Measurements from ENCODE around the gene SPDYE1. TPM values are rescaled to one million over a fixed set of nuclear protein-coding genes. Genes with fewer than 3 reads are reported as not detected.
A peak's percentile ranks its signal among the peaks of the same experiment; 100 is the strongest.
"Not testable (repeated sequence)": the region's sequence is repeated elsewhere in the genome, so short reads cannot be mapped to it uniquely, and the experiment has no call there.

The SPDYE1 gene
- total and polyA plus RNA-seq, 2 of the 13 experiments (the other 11 are each of a cell fraction or from before 2014, with no cell fraction given) = not detected

DNA sequence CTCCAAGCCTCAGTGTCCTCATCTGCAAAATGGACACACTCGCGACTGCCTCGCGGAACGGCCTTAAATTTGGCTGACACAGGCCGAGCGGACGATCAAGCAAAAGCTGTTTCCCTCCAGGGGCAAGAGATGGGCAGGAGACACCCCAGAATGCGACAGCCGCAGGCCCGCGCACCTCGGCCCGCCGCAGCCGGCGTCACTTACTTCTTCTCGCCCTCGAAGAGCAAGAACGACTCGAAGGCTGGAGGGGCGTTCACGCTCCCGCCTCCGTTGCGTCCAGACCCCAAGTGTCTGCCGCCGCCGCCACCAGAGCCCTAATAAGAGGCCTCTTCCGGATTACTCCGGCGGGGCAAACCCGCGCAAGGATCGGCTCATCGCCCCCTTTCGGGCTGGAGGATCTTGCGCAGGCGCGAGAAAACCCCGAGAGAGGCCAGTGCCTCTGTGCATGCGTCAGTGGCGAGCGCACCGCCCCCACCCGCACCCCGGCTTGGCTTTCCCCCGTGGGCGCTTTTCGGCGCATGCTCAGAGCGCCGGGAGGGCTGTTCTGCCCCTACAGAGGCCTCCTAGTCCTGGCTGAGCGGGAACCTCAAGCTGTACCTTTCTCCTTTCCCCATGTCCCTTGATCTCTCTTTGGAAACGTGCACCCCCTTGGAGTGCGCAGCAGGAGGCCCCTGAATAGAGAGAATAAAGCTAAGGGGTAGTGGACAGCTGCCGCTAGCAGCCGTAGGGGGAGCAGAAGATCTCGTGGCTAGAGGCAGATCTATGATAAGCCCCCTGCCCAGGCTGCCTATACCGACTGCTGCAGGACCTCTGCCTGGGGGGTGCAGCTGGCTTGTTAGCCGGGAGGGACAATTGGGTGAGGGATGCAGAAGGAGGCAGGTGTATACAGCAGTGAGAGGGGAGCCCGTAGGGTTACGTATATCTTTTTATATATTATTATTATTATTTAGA lies 21.4 kb downstream of the SPDYE1 start (continued):
- TF ChIP-seq, protein P1, sequence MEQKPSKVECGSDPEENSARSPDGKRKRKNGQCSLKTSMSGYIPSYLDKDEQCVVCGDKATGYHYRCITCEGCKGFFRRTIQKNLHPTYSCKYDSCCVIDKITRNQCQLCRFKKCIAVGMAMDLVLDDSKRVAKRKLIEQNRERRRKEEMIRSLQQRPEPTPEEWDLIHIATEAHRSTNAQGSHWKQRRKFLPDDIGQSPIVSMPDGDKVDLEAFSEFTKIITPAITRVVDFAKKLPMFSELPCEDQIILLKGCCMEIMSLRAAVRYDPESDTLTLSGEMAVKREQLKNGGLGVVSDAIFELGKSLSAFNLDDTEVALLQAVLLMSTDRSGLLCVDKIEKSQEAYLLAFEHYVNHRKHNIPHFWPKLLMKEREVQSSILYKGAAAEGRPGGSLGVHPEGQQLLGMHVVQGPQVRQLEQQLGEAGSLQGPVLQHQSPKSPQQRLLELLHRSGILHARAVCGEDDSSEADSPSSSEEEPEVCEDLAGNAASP (CRISPR knock-in tag; IDR thresholded peaks at IDR 0.05; ENCODE audit: borderline replicate concordance) = peak; percentile 59; the same call in 1 of the 2 replicates
- 0 out of 2 replicates have a peak, but pooled peaks have one; percentile 52 for TF ChIP-seq ARHGAP35 (CRISPR knock-in tag; IDR thresholded peaks at IDR 0.05; ENCODE audit: borderline replicate concordance)
- TF ChIP-seq CREBL2 (CRISPR knock-in tag; IDR thresholded peaks at IDR 0.05; ENCODE audit: borderline replicate concordance) = 0 out of 2 replicates have a peak, but pooled peaks have one; percentile 39
- TF ChIP-seq SIX1 (CRISPR knock-in tag; IDR thresholded peaks at IDR 0.05; ENCODE audit: borderline replicate concordance) = 0 out of 2 replicates have a peak, but pooled peaks have one; percentile 21
- peak; percentile 74 for TF ChIP-seq ZBTB38 (CRISPR knock-in tag; IDR thresholded peaks at IDR 0.05)
- peak; percentile 63; the same call in 1 of the 2 replicates for TF ChIP-seq MIER3 (CRISPR knock-in tag; IDR thresholded peaks at IDR 0.05; ENCODE audit: borderline replicate concordance)
- peak; percentile 66; the same call in 1 of the 2 replicates for TF ChIP-seq TBX3 (IDR thresholded peaks at IDR 0.05; ENCODE audit: borderline replicate concordance)
- peak; percentile 75 for TF ChIP-seq ISL2 (CRISPR knock-in tag; IDR thresholded peaks at IDR 0.05)
- peak; percentile 87; the same call in 1 of the 2 replicates for TF ChIP-seq ZNF275 (CRISPR knock-in tag; IDR thresholded peaks at IDR 0.05; ENCODE audit: borderline replicate concordance)
- TF ChIP-seq ZBTB40 (IDR thresholded peaks at IDR 0.05); EP300 (IDR thresholded peaks at IDR 0.05; ENCODE audit: low read depth in 2 of 2, low read length in 2 of 2): not testable (repeated sequence)
- peak; percentile 77 for TF ChIP-seq ZBTB40 (CRISPR knock-in tag; IDR thresholded peaks at IDR 0.05)
- peak; percentile 38; the same call in 1 of the 2 replicates for TF ChIP-seq RAD21 (CRISPR knock-in tag; IDR thresholded peaks at IDR 0.05)
- TF ChIP-seq MIER2 (CRISPR knock-in tag; IDR thresholded peaks at IDR 0.05) = 0 out of 2 replicates have a peak, but pooled peaks have one; percentile 16
- TF ChIP-seq EP300 (CRISPR knock-in tag; IDR thresholded peaks at IDR 0.05; ENCODE audit: borderline replicate concordance) = 0 out of 2 replicates have a peak, but pooled peaks have one; percentile 11
- peak; percentile 62 to 78 for TF ChIP-seq POLR2A (IDR thresholded peaks at IDR 0.05; ENCODE audit: insufficient read depth in 1 of 2, low read depth in 2 of 2, low read length in 2 of 2)
